IMR-90 (cell line): ENCODE measurements around the gene RUBCN. TPM values are rescaled to one million over a fixed set of nuclear protein-coding genes. Genes with fewer than 3 reads are reported as not detected.

Experiments used
- ATAC-seq: fragments of 200-7000 bp; cut with Tn5 transposase; 2 replicates; pipeline ENCODE4 v1.9.1; 2020; ENCODE audit warnings: low read depth, mild to moderate bottlenecking, moderate library complexity
- BruUV-seq: library from RNA; stranded (reverse); fragments of 400-500 nt; replicated peaks from 2 replicates; lab custom pipeline; 2021; lab: Mats Ljungman, UMichigan
- CTCF ChIA-PET: fragments of 300-600 bp; formaldehyde crosslinking; extraction: SDS; loops from one replicate; lab custom pipeline; 2021; ENCODE audit warnings: antibody characterized with exemption; lab: Yijun Ruan, JAX
- POLR2A ChIA-PET: fragments of 300-600 bp; sonication (Branson Sonifier 250); formaldehyde crosslinking; loops from one replicate; lab custom pipeline; 2022; ENCODE audit warnings: antibody characterized with exemption; ENCODE audit not compliant: unreplicated experiment; lab: Charles Lee
- DNase-seq: peaks from one replicate; pipeline ENCODE4 v3.0.0; 2013
- H2AFZ ChIP-seq: replicated peaks from 2 replicates; pipeline ENCODE3; 2013; ENCODE audit warnings: low read length, mild to moderate bottlenecking; ENCODE audit not compliant: poor library complexity
- H2AK5ac ChIP-seq: 2 replicates; pipeline ENCODE4 v1.6.1; 2013; ENCODE audit warnings: low read depth, low read length, inconsistent platforms
- H2AK9ac ChIP-seq: replicated peaks from 2 replicates; pipeline ENCODE3; 2013; ENCODE audit warnings: mild to moderate bottlenecking, low read depth, low read length, moderate library complexity; ENCODE audit not compliant: poor library complexity
- H2BK120ac ChIP-seq: 2 replicates; pipeline ENCODE4 v1.6.1; 2013; ENCODE audit warnings: low read depth, low read length, inconsistent platforms
- H2BK15ac ChIP-seq: 3 replicates; pipeline ENCODE4 v1.6.1; 2013; ENCODE audit warnings: low read depth, low read length, inconsistent platforms
- H2BK20ac ChIP-seq: 2 replicates; pipeline ENCODE4 v1.6.1; 2013; ENCODE audit warnings: low read depth, mild to moderate bottlenecking, inconsistent platforms, low read length, moderate library complexity
- H2BK5ac ChIP-seq: 2 replicates; pipeline ENCODE4 v1.6.1; 2013; ENCODE audit warnings: mild to moderate bottlenecking, low read depth, low read length, inconsistent platforms; ENCODE audit not compliant: poor library complexity, severe bottlenecking
- H3K14ac ChIP-seq: replicated peaks from 2 replicates; pipeline ENCODE4 v1.6.1; 2013; ENCODE audit warnings: low read depth, low read length, inconsistent platforms
- H3K18ac ChIP-seq: 2 replicates; pipeline ENCODE4 v1.6.1; 2013; ENCODE audit warnings: low read depth, low read length, control low read depth
- H3K23ac ChIP-seq: 2 replicates; pipeline ENCODE4 v1.6.1; 2013; ENCODE audit warnings: low read depth, low read length, inconsistent platforms
- H3K27ac ChIP-seq: 2 replicates; pipeline ENCODE4 v1.5.1; 2013; ENCODE audit warnings: mild to moderate bottlenecking, control low read depth, low read length; ENCODE audit not compliant: insufficient read depth
- H3K27me3 ChIP-seq: 2 replicates; pipeline ENCODE4 v1.6.1; 2013; ENCODE audit warnings: low read length; ENCODE audit not compliant: control insufficient read depth, insufficient read depth
- H3K36me3 ChIP-seq: 2 replicates; pipeline ENCODE4 v1.6.1; 2013; ENCODE audit warnings: low read length, mixed read lengths; ENCODE audit not compliant: control insufficient read depth, insufficient read depth
- H3K4ac ChIP-seq: 2 replicates; pipeline ENCODE4 v1.6.1; 2013; ENCODE audit warnings: low read depth, low read length, inconsistent platforms
- H3K4me1 ChIP-seq: 2 replicates; pipeline ENCODE4 v1.6.1; 2013; ENCODE audit warnings: low read length, mixed read lengths; ENCODE audit not compliant: control insufficient read depth, insufficient read depth
- H3K4me2 ChIP-seq: 2 replicates; pipeline ENCODE4 v1.6.1; 2013; ENCODE audit warnings: low read depth, mild to moderate bottlenecking, control low read depth, low read length, moderate library complexity
- H3K4me3 ChIP-seq: 2 replicates; pipeline ENCODE4 v1.5.1; 2013; ENCODE audit warnings: low read depth, mild to moderate bottlenecking, control low read depth, low read length, moderate library complexity; ENCODE audit not compliant: insufficient read depth
- H3K56ac ChIP-seq: 2 replicates; pipeline ENCODE4 v1.6.1; 2013; ENCODE audit warnings: low read length, inconsistent platforms; ENCODE audit not compliant: insufficient read depth; ENCODE audit errors: extremely low read depth
- H3K79me1 ChIP-seq, 2 experiments: 2 replicates each; pipeline ENCODE4 v1.6.1; 2013; ENCODE audit warnings: low read length in 2 of 2, inconsistent platforms in 1 of 2, low read depth in 1 of 2
- H3K9ac ChIP-seq: 2 replicates; pipeline ENCODE4 v1.6.1; 2013; ENCODE audit warnings: low read depth, low read length, control low read depth
- H3K9me1 ChIP-seq: 2 replicates; pipeline ENCODE4 v1.6.1; 2013; ENCODE audit warnings: low read length, inconsistent platforms; ENCODE audit not compliant: insufficient read depth
- H3K9me3 ChIP-seq: 2 replicates; pipeline ENCODE4 v1.6.1; 2013; ENCODE audit warnings: low read length; ENCODE audit not compliant: control insufficient read depth, insufficient read depth
- H4K20me1 ChIP-seq: 2 replicates; pipeline ENCODE4 v1.6.1; 2013; ENCODE audit warnings: low read length, inconsistent platforms; ENCODE audit not compliant: insufficient read depth
- H4K5ac ChIP-seq: 2 replicates; pipeline ENCODE4 v1.6.1; 2013; ENCODE audit warnings: mild to moderate bottlenecking, low read depth, low read length, control low read depth
- H4K8ac ChIP-seq, 2 experiments: 2 replicates each; pipeline ENCODE4 v1.6.1; 2013; ENCODE audit warnings: low read depth in 2 of 2, low read length in 2 of 2, control low read depth in 1 of 2, inconsistent platforms in 1 of 2
- H4K91ac ChIP-seq: 2 replicates; pipeline ENCODE4 v1.6.1; 2013; ENCODE audit warnings: low read depth, low read length, inconsistent platforms; ENCODE audit not compliant: insufficient read depth
- CEBPB ChIP-seq: IDR thresholded peaks from 2 replicates; pipeline ENCODE4 v1.6.1; 2012; ENCODE audit warnings: low read depth, low read length, improper control_type of control experiment
- MAZ ChIP-seq: IDR thresholded peaks from 2 replicates; pipeline ENCODE4 v1.6.1; 2012; ENCODE audit warnings: low read depth, mild to moderate bottlenecking, low read length, improper control_type of control experiment, moderate library complexity, borderline replicate concordance
- RCOR1 ChIP-seq: IDR thresholded peaks from 2 replicates; pipeline ENCODE4 v1.6.1; 2012; ENCODE audit warnings: mild to moderate bottlenecking, low read length, improper control_type of control experiment; ENCODE audit not compliant: insufficient replicate concordance
- RFX5 ChIP-seq: IDR thresholded peaks from 2 replicates; pipeline ENCODE4 v1.8.0; 2012; ENCODE audit warnings: low read depth, mild to moderate bottlenecking, low read length, moderate library complexity
- WGBS, 2 experiments: methylation state at CpG; one replicate each; pipeline versions ENCODE4 v1.1.5 to v1.1.7; 2013; ENCODE audit warnings: missing lambda C conversion rate in 2 of 2; ENCODE audit not compliant: insufficient read length in 1 of 2; ENCODE audit errors: extremely low coverage in 2 of 2; 5-methylcytosine and 5-hydroxymethylcytosine counted together
- dilution Hi-C: fragments of 300-500 bp; cut with HindIII; formaldehyde crosslinking; loops from one replicate; pipeline ENCODE4 v1.14.3; 2018; ENCODE audit warnings: low sequenced_read_pairs; ENCODE audit not compliant: unreplicated experiment
- in situ Hi-C: fragments of 300-500 bp; cut with MboI; formaldehyde crosslinking; loops from 3 replicates; pipeline ENCODE4 v1.14.3; 2019; ENCODE audit warnings: low sequenced_read_pairs, inconsistent platforms, mixed read lengths
- intact Hi-C: fragments of 100-400 bp; cut with micrococcal nuclease; formaldehyde crosslinking; loops from 2 replicates; pipeline ENCODE4 v1.10.0; 2022
- polyA plus RNA-seq, 3 experiments: library from polyadenylated mRNA; depleted of rRNA; stranded (reverse); fragments of >200 nt; gene quantifications; 2 replicates each; pipeline ENCODE4 v1.2.3, GENCODE V29; 2012; ENCODE audit warnings: low replicate concordance in 1 of 3
- total RNA-seq: library from RNA; depleted of rRNA; stranded (reverse); fragments of >200 nt; gene quantifications from 2 replicates; pipeline ENCODE4 v1.2.3, GENCODE V29; 2012
- TF ChIP-seq, protein P1 (sequence below): fragments of 150-350 bp; IDR thresholded peaks from 2 replicates; pipeline ENCODE4 v1.6.1; 2017; ENCODE audit warnings: mild to moderate bottlenecking, antibody characterized with exemption, low read length, low read depth
- TF ChIP-seq, protein P2 (sequence below): fragments of 150-350 bp; IDR thresholded peaks from 2 replicates; pipeline ENCODE4 v1.6.1; 2016; ENCODE audit warnings: low read depth, mild to moderate bottlenecking, low read length, moderate library complexity, borderline replicate concordance
- TF ChIP-seq, protein P3 (sequence below): conservative IDR thresholded peaks from 2 replicates; pipeline ENCODE4 v1.5.1; 2012; ENCODE audit warnings: mild to moderate bottlenecking, low read depth, low read length, improper control_type of control experiment

The RUBCN gene
- total and polyA plus RNA-seq, 2 of the 4 experiments (the other 2 are of a cell fraction): 10.8 to 12.6 TPM

DNA sequence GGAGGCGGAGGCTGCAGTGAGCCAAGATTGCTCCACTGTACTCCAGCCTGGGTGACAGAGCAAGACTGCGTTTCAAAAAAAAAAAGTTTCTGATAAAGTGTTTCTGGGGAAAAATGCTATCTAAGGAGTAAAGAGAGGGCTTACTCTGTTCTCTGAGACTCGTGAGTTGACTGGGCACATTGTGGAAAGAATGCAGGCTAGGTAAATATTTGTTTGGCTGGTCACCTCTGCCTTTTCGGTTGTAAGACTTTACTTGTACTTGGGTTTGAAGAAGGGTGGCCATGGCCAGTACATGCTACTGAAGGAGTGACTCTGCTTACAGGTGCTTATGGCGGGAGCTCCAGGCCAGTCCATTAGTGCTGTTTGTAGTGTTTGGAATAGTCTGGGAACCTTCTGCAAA is 68.7 kb downstream of the RUBCN start:
- H2AK5ac ChIP-seq: no peak overlapping the region
- TF ChIP-seq, protein P1, sequence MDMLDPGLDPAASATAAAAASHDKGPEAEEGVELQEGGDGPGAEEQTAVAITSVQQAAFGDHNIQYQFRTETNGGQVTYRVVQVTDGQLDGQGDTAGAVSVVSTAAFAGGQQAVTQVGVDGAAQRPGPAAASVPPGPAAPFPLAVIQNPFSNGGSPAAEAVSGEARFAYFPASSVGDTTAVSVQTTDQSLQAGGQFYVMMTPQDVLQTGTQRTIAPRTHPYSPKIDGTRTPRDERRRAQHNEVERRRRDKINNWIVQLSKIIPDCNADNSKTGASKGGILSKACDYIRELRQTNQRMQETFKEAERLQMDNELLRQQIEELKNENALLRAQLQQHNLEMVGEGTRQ: no peak
- TF ChIP-seq RFX5 (no peak), MAZ (no peak), RCOR1 (no peak), CEBPB (no peak)
- TF ChIP-seq, protein P2, sequence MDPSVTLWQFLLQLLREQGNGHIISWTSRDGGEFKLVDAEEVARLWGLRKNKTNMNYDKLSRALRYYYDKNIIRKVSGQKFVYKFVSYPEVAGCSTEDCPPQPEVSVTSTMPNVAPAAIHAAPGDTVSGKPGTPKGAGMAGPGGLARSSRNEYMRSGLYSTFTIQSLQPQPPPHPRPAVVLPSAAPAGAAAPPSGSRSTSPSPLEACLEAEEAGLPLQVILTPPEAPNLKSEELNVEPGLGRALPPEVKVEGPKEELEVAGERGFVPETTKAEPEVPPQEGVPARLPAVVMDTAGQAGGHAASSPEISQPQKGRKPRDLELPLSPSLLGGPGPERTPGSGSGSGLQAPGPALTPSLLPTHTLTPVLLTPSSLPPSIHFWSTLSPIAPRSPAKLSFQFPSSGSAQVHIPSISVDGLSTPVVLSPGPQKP: no peak
- TF ChIP-seq, protein P3, sequence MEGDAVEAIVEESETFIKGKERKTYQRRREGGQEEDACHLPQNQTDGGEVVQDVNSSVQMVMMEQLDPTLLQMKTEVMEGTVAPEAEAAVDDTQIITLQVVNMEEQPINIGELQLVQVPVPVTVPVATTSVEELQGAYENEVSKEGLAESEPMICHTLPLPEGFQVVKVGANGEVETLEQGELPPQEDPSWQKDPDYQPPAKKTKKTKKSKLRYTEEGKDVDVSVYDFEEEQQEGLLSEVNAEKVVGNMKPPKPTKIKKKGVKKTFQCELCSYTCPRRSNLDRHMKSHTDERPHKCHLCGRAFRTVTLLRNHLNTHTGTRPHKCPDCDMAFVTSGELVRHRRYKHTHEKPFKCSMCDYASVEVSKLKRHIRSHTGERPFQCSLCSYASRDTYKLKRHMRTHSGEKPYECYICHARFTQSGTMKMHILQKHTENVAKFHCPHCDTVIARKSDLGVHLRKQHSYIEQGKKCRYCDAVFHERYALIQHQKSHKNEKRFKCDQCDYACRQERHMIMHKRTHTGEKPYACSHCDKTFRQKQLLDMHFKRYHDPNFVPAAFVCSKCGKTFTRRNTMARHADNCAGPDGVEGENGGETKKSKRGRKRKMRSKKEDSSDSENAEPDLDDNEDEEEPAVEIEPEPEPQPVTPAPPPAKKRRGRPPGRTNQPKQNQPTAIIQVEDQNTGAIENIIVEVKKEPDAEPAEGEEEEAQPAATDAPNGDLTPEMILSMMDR: no peak
- H3K14ac ChIP-seq: no peak overlapping the region
- no peak overlapping the region for H2BK5ac ChIP-seq
- no peak overlapping the region for H2BK15ac ChIP-seq
- no TSS peak for BruUV-seq
- no peak overlapping the region for H3K27ac ChIP-seq
- no peaks in the 10 kb centered on the region for H3K27me3 ChIP-seq
- no peak overlapping the region for H3K56ac ChIP-seq
- no peaks in the 10 kb centered on the region for H3K9me3 ChIP-seq
- H4K5ac ChIP-seq: no peak overlapping the region
- WGBS, 2 experiments: 100% methylated on average over 1 of the region's 5 CpGs; no CpG with 5 or more reads in 1 of the 2 experiments
- no peak overlapping the region for H3K9ac ChIP-seq
- H3K9me1 ChIP-seq: no peaks in the 10 kb centered on the region
- POLR2A ChIA-PET: no interaction called here
- H2BK20ac ChIP-seq: no peak overlapping the region
- no peak overlapping the region for H2AK9ac ChIP-seq
- H4K20me1 ChIP-seq: no peaks in the 10 kb centered on the region
- H2BK120ac ChIP-seq: no peak overlapping the region
- intact Hi-C loops (no loop called here), in situ Hi-C loops (no loop called here), dilution Hi-C loops (no loop called here)
- ATAC-seq (no peak), DNase-seq (no peak)
- H3K23ac ChIP-seq: no peak overlapping the region
- H3K4me2 ChIP-seq: no peak overlapping the region
- H4K8ac ChIP-seq: no peak overlapping the region
- H3K4me3 ChIP-seq: no peak overlapping the region
- no peaks in the 10 kb centered on the region for H3K4me1 ChIP-seq
- H3K18ac ChIP-seq: no peak overlapping the region
- no peak overlapping the region for H4K91ac ChIP-seq
- no peak overlapping the region for H3K4ac ChIP-seq
- no peak overlapping the region for H2AFZ ChIP-seq
- CTCF ChIA-PET: no interaction called here
- peaks cover 2% of the 10 kb centered on the region for H3K36me3 ChIP-seq
- no peaks in the 10 kb centered on the region; a peak in 1 of 4 replicates for H3K79me1 ChIP-seq
